ENCODE results near the gene TCOF1. TPM values are rescaled to one million over a fixed set of nuclear protein-coding genes. Genes with fewer than 3 reads are reported as not detected.

Gene TCOF1
- total and polyA plus RNA-seq, 2 donors (not counting 1 experiment from before 2014, with no cell fraction given), result 30.9 to 62.4 TPM

- peaks cover 23 to 24% of the 10 kb centered on the region in 2 donors for H3K4me1 ChIP-seq (ENCODE audit: control insufficient read depth in 2 of 2, insufficient read depth in 2 of 2, low read length in 2 of 2)
- ChIA-PET POLR2A (interaction anchor here (0.8 to 21.5 kb wide), 2 partner anchors 11 to 27 kb away, joined by 3 to 387 read pairs; partner anchors contain the start of genes CD74 and RPS14), CTCF (interaction anchor here (0.7 to 14.4 kb wide), 4 partner anchors 8 to 821 kb away, joined by 3 to 396 read pairs (median 4); no protein-coding TSS in a partner anchor)
- H3K36me3 ChIP-seq (replicated peaks in 1 of 2; ENCODE audit: control extremely low read depth in 1 of 2, control insufficient read depth in 1 of 2, extremely low read depth in 1 of 2, insufficient read depth in 2 of 2, low read length in 1 of 2), result peaks cover 0 to 12% of the 10 kb centered on the region in 2 experiments
- no peak overlapping the region for H3K9ac ChIP-seq (ENCODE audit: low read length)
- no peaks in the 10 kb centered on the region for H3K27me3 ChIP-seq (replicated peaks in 1 of 4; ENCODE audit: control extremely low read depth in 1 of 4, control insufficient read depth in 3 of 4, insufficient read depth in 4 of 4, low read length in 3 of 4)
- H4K20me1 ChIP-seq (ENCODE audit: control insufficient read depth, insufficient read depth, low read length, poor library complexity, severe bottlenecking), result no peaks in the 10 kb centered on the region
- H2AFZ ChIP-seq (ENCODE audit: insufficient read depth, low read depth, low read length, poor library complexity, severe bottlenecking), result no peak overlapping the region
- intact Hi-C loops (cut with micrococcal nuclease), result no loop called here
- WGBS (ENCODE audit: insufficient coverage), result 79% methylated on average over 3 of the region's 4 CpGs
- DNase-seq (peak; percentile 40), ATAC-seq (ENCODE audit: low read depth) (no peak)
- H3K4me3 Mint-ChIP-seq, result no peak overlapping the region
- peaks cover 20% of the 10 kb centered on the region for H3K4me1 Mint-ChIP-seq
- TF ChIP-seq CTCF (IDR thresholded peaks at IDR 0.05) (peak; percentile 43), EZH2 (IDR thresholded peaks at IDR 0.05; ENCODE audit: borderline replicate concordance, insufficient read depth, low read depth, low read length, poor library complexity, severe bottlenecking) (no peak)
- no peak overlapping the region for H3K4me2 ChIP-seq (replicated peaks; ENCODE audit: low read depth, low read length, poor library complexity, severe bottlenecking)
- no peaks in the 10 kb centered on the region for H3K9me3 ChIP-seq (ENCODE audit: control extremely low read depth in 1 of 3, control insufficient read depth in 2 of 3, insufficient read depth in 1 of 3, low read length in 2 of 3)
- no peaks in the 10 kb centered on the region for H3K9me3 Mint-ChIP-seq (ENCODE audit: insufficient read depth)
- peaks cover 28% of the 10 kb centered on the region for H3K79me2 ChIP-seq (ENCODE audit: control insufficient read depth, insufficient read depth, low read length)
- no peak overlapping the region for H3K4me3 ChIP-seq (ENCODE audit: control extremely low read depth in 1 of 5, extremely low read depth in 1 of 5, insufficient read depth in 1 of 5, low read depth in 2 of 5, low read length in 4 of 5)
- H3K27ac ChIP-seq (ENCODE audit: low read length in 2 of 2), result no peak overlapping the region
- H3K27me3 Mint-ChIP-seq, result no peaks in the 10 kb centered on the region
- H3K27ac Mint-ChIP-seq, result no peak overlapping the region
Measured at GRCh38 chr5:150438873-150439546, 81.5 kb downstream of the TCOF1 start.
